GM19452 (cell line): ENCODE measurements around the gene DTX2.
"Not testable (repeated sequence)": the region's sequence is repeated elsewhere in the genome, so short reads cannot be mapped to it uniquely, and the experiment has no call there.

Experiments
- ATAC-seq: cut with Tn5 transposase; IDR thresholded peaks from one replicate; pipeline ENCODE4 v1.9.1; 2021; ENCODE audit not compliant: unreplicated experiment

The DTX2 gene

GRCh38 chr7:76442664-76443446 lies 18.7 kb upstream of the DTX2 start:
- not testable (repeated sequence) for ATAC-seq

- ATAC-seq: not testable (repeated sequence)
Observed at GRCh38 chr7:76443846-76444245, 17.7 kb upstream of the DTX2 start.

- ATAC-seq: peak; percentile 80
Observed at GRCh38 chr7:76445577-76446008, 15.9 kb upstream of the DTX2 start.

- ATAC-seq: not testable (repeated sequence)
Observed at GRCh38 chr7:76457017-76457416, 4.5 kb upstream of the DTX2 start.

- ATAC-seq: not testable (repeated sequence)
Observed at GRCh38 chr7:76458504-76458903, 3.0 kb upstream of the DTX2 start.

- not testable (repeated sequence) for ATAC-seq
Observed at GRCh38 chr7:76460767-76461166, 742 bp upstream of the DTX2 start.

GRCh38 chr7:76462271-76462882 lies 868 bp downstream of the DTX2 start:
- ATAC-seq: not testable (repeated sequence)

- ATAC-seq: not testable (repeated sequence)
Observed at GRCh38 chr7:76464959-76465358, 3.5 kb downstream of the DTX2 start.

GRCh38 chr7:76465950-76466349 lies 4.4 kb downstream of the DTX2 start:
- not testable (repeated sequence) for ATAC-seq

GRCh38 chr7:76467743-76468404 lies 6.4 kb downstream of the DTX2 start:
- ATAC-seq: not testable (repeated sequence)

GRCh38 chr7:76471556-76472221 lies 10.2 kb downstream of the DTX2 start:
- ATAC-seq: not testable (repeated sequence)

GRCh38 chr7:76473097-76473496 lies 11.6 kb downstream of the DTX2 start:
- not testable (repeated sequence) for ATAC-seq

GRCh38 chr7:76476280-76476679 lies 14.8 kb downstream of the DTX2 start:
- ATAC-seq: not testable (repeated sequence)

- ATAC-seq: not testable (repeated sequence)
Observed at GRCh38 chr7:76476742-76477474, 15.4 kb downstream of the DTX2 start.

GRCh38 chr7:76479628-76480027 lies 18.1 kb downstream of the DTX2 start:
- ATAC-seq: not testable (repeated sequence)

GRCh38 chr7:76480403-76481253 lies 19.1 kb downstream of the DTX2 start:
- not testable (repeated sequence) for ATAC-seq

- not testable (repeated sequence) for ATAC-seq
Observed at GRCh38 chr7:76482660-76483059, 21.2 kb downstream of the DTX2 start.

- not testable (repeated sequence) for ATAC-seq
Observed at GRCh38 chr7:76483081-76483480, 21.6 kb downstream of the DTX2 start.

- not testable (repeated sequence) for ATAC-seq
Observed at GRCh38 chr7:76484456-76484855, 22.9 kb downstream of the DTX2 start.
